Central memory CD8-positive, alpha-beta T cell (primary cell): ENCODE data around the gene SPPL2B.

Experiments
- ATAC-seq: fragments of 150-1000 bp; cut with Tn5 transposase; replicated peaks from 2 replicates; pipeline ENCODE4 v1.10.0; 2022; ENCODE audit warnings: mild to moderate bottlenecking, moderate FRiP score, moderate number of reproducible peaks; ENCODE audit not compliant: poor library complexity, severe bottlenecking; ENCODE audit errors: extremely low read depth
- DNase-seq, 2 donors: peaks; one replicate each; pipeline ENCODE4 v3.0.0; 2021; ENCODE audit warnings: low spot score in 2 of 2
- H3K27ac Mint-ChIP-seq: one replicate; pipeline ENCODE4 v1.8.0; 2022; ENCODE audit warnings: low read depth, mild to moderate bottlenecking, moderate library complexity, mixed read lengths
- H3K27me3 Mint-ChIP-seq: one replicate; pipeline ENCODE4 v1.8.0; 2022; ENCODE audit warnings: mixed read lengths
- H3K36me3 Mint-ChIP-seq: one replicate; pipeline ENCODE4 v1.8.0; 2022; ENCODE audit warnings: mild to moderate bottlenecking, moderate library complexity, mixed read lengths; ENCODE audit not compliant: insufficient read depth
- H3K4me1 Mint-ChIP-seq: one replicate; pipeline ENCODE4 v1.8.0; 2022; ENCODE audit warnings: mixed read lengths
- H3K4me3 Mint-ChIP-seq: one replicate; pipeline ENCODE4 v1.8.0; 2022; ENCODE audit warnings: mild to moderate bottlenecking, moderate library complexity, mixed read lengths
- H3K9me3 Mint-ChIP-seq: one replicate; pipeline ENCODE4 v1.8.0; 2022; ENCODE audit warnings: mixed read lengths

SPPL2B gene

GRCh38 chr19:2351591-2351990, 23.1 kb downstream of the SPPL2B start:
- no peak for ATAC-seq

GRCh38 chr19:2352121-2352520, 23.6 kb downstream of the SPPL2B start:
- H3K4me3 Mint-ChIP-seq: no peak overlapping the region
- no peaks in the 10 kb centered on the region for H3K36me3 Mint-ChIP-seq
- ATAC-seq (no peak), DNase-seq (no peak)
- no peaks in the 10 kb centered on the region for H3K9me3 Mint-ChIP-seq
- H3K27ac Mint-ChIP-seq: no peak overlapping the region
- H3K4me1 Mint-ChIP-seq: no peaks in the 10 kb centered on the region
- no peaks in the 10 kb centered on the region for H3K27me3 Mint-ChIP-seq

More at GRCh38 chr19:2351591-2351990, 23.1 kb downstream of the SPPL2B start:
- Mint-ChIP-seq H3K27me3 (no peaks in the 10 kb centered on the region), H3K9me3 (no peaks in the 10 kb centered on the region), H3K4me1 (no peaks in the 10 kb centered on the region), H3K27ac (no peak overlapping the region), H3K36me3 (no peaks in the 10 kb centered on the region), H3K4me3 (no peak overlapping the region)
- no peak for DNase-seq

- DNase-seq (no peak), ATAC-seq (no peak)
- Mint-ChIP-seq H3K4me1 (no peaks in the 10 kb centered on the region), H3K4me3 (no peak overlapping the region), H3K9me3 (no peaks in the 10 kb centered on the region), H3K27me3 (no peaks in the 10 kb centered on the region), H3K27ac (no peak overlapping the region), H3K36me3 (no peaks in the 10 kb centered on the region)
These were observed 24.8 kb downstream of the SPPL2B start for GRCh38 chr19:2353159-2353886.

GRCh38 chr19:2353887-2354592, 25.6 kb downstream of the SPPL2B start:
- Mint-ChIP-seq H3K36me3 (no peaks in the 10 kb centered on the region), H3K27me3 (no peaks in the 10 kb centered on the region), H3K27ac (no peak overlapping the region), H3K4me3 (no peak overlapping the region), H3K4me1 (no peaks in the 10 kb centered on the region), H3K9me3 (no peaks in the 10 kb centered on the region)
- ATAC-seq (no peak), DNase-seq (no peak)

GRCh38 chr19:2354670-2355069, 26.2 kb downstream of the SPPL2B start:
- Mint-ChIP-seq H3K9me3 (no peaks in the 10 kb centered on the region), H3K4me1 (no peaks in the 10 kb centered on the region), H3K4me3 (no peak overlapping the region), H3K36me3 (no peaks in the 10 kb centered on the region), H3K27ac (no peak overlapping the region), H3K27me3 (no peaks in the 10 kb centered on the region)
- no peak for ATAC-seq
- DNase-seq: no peak

GRCh38 chr19:2355168-2356035, 26.9 kb downstream of the SPPL2B start:
- Mint-ChIP-seq H3K36me3 (no peaks in the 10 kb centered on the region), H3K4me3 (no peak overlapping the region), H3K27me3 (peaks cover 2% of the 10 kb centered on the region), H3K4me1 (no peaks in the 10 kb centered on the region), H3K9me3 (no peaks in the 10 kb centered on the region), H3K27ac (no peak overlapping the region)
- ATAC-seq (no peak), DNase-seq (no peak)

GRCh38 chr19:2356036-2356646, 27.7 kb downstream of the SPPL2B start:
- Mint-ChIP-seq H3K9me3 (no peaks in the 10 kb centered on the region), H3K27ac (no peak overlapping the region), H3K4me1 (no peaks in the 10 kb centered on the region), H3K4me3 (no peak overlapping the region), H3K36me3 (no peaks in the 10 kb centered on the region), H3K27me3 (peaks cover 7% of the 10 kb centered on the region)
- no peak for ATAC-seq
- no peak for DNase-seq

GRCh38 chr19:2357279-2358206, 29.1 kb downstream of the SPPL2B start:
- DNase-seq: no peak
- Mint-ChIP-seq H3K4me1 (no peaks in the 10 kb centered on the region), H3K4me3 (no peak overlapping the region), H3K36me3 (no peaks in the 10 kb centered on the region), H3K27ac (no peak overlapping the region), H3K9me3 (no peaks in the 10 kb centered on the region), H3K27me3 (peaks cover 7% of the 10 kb centered on the region)
- no peak for ATAC-seq

- H3K4me3 Mint-ChIP-seq: no peak overlapping the region
- no peak for DNase-seq
- H3K9me3 Mint-ChIP-seq: no peaks in the 10 kb centered on the region
- no peak overlapping the region for H3K27ac Mint-ChIP-seq
- peaks cover 7% of the 10 kb centered on the region for H3K27me3 Mint-ChIP-seq
- no peaks in the 10 kb centered on the region for H3K4me1 Mint-ChIP-seq
- H3K36me3 Mint-ChIP-seq: no peaks in the 10 kb centered on the region
- ATAC-seq: no peak
These were observed 30.2 kb downstream of the SPPL2B start for GRCh38 chr19:2358548-2359173.

- no peaks in the 10 kb centered on the region for H3K4me1 Mint-ChIP-seq
- H3K36me3 Mint-ChIP-seq: no peaks in the 10 kb centered on the region
- peaks cover 12% of the 10 kb centered on the region for H3K27me3 Mint-ChIP-seq
- no peak within 1 kb of the TSS for H3K4me3 Mint-ChIP-seq
- ATAC-seq (no peak), DNase-seq (no peak)
- no peak within 1 kb of the TSS for H3K27ac Mint-ChIP-seq
- H3K9me3 Mint-ChIP-seq: no peaks in the 10 kb centered on the region
These were observed 31.7 kb downstream of the SPPL2B start, which contains the start of gene TMPRSS9 for GRCh38 chr19:2359992-2360685. Gene TMPRSS9, plus strand, starts transcription at chr19:2360265. Its CDS starts 29,521 bp downstream, at chr19:2389786.

GRCh38 chr19:2360833-2361232, 32.3 kb downstream of the SPPL2B start:
- no peak overlapping the region for H3K4me3 Mint-ChIP-seq
- H3K4me1 Mint-ChIP-seq: no peaks in the 10 kb centered on the region
- ATAC-seq (no peak), DNase-seq (no peak)
- no peaks in the 10 kb centered on the region for H3K9me3 Mint-ChIP-seq
- no peak overlapping the region for H3K27ac Mint-ChIP-seq
- H3K36me3 Mint-ChIP-seq: no peaks in the 10 kb centered on the region
- H3K27me3 Mint-ChIP-seq: peaks cover 16% of the 10 kb centered on the region
